Stimulated activated effector memory CD8-positive, alpha-beta T cell treated with anti-CD3 and anti-CD28 coated beads, Interleukin-12 subunit alpha, Interleukin-12 subunit beta, amount 100 ng/mL, for 72 hours (primary cell): ENCODE results near the gene OSMR.

ENCODE experiments used
- ATAC-seq: fragments of 150-1000 bp; cut with Tn5 transposase; 2 replicates; pipeline ENCODE4 v1.10.0; 2021
- DNase-seq, 2 donors: peaks; one replicate each; pipeline ENCODE4 v3.0.0; 2021 to 2022; ENCODE audit warnings: low spot score in 2 of 2
- H3K27ac Mint-ChIP-seq: one replicate; pipeline ENCODE4 v1.8.0; 2022; ENCODE audit warnings: mild to moderate bottlenecking, mixed read lengths
- H3K36me3 Mint-ChIP-seq: one replicate; pipeline ENCODE4 v1.8.0; 2022; ENCODE audit warnings: mild to moderate bottlenecking, mixed read lengths
- H3K4me1 Mint-ChIP-seq: one replicate; pipeline ENCODE4 v1.8.0; 2022; ENCODE audit warnings: mixed read lengths
- H3K4me3 Mint-ChIP-seq: one replicate; pipeline ENCODE4 v1.8.0; 2022; ENCODE audit warnings: mild to moderate bottlenecking, mixed read lengths
- H3K9me3 Mint-ChIP-seq: one replicate; pipeline ENCODE4 v1.8.0; 2022; ENCODE audit warnings: mixed read lengths

The OSMR gene

DNA sequence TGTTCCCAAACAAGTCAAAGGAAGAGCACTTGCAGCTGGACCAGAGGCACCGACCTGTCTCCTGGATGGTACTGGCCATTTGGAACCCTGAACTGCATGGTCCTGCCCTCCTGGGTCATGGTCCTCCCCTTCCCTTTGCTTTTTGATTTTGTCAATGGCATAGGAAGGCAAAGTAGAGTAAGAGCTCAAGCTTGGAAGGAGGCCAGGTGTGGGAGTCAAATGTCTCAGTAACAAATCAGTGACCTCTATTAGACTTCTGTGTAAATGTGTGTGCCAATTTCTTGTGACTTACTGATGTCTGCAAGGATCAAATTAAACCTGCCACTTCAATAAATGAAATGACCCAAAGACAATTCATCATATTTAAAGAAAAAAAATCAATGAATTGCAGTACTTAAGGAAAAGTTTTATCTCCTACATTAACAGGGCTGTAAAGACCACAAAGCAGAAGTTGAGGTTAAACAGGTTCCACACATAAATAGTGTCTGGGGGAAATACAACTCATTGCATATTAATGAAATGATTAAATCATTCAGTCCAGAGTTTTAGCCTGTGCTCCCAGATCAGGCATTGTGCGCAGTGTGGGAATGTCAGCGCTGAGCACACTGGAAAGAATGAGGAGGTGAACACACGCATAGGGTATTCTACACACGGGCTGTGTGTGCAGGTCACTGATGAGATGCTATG, 32.7 kb downstream of the OSMR start:
- Mint-ChIP-seq H3K4me3 (no peak overlapping the region), H3K36me3 (no peaks in the 10 kb centered on the region), H3K4me1 (no peaks in the 10 kb centered on the region), H3K27ac (no peak overlapping the region), H3K9me3 (no peaks in the 10 kb centered on the region)
- ATAC-seq (no peak), DNase-seq (no peak)

DNA sequence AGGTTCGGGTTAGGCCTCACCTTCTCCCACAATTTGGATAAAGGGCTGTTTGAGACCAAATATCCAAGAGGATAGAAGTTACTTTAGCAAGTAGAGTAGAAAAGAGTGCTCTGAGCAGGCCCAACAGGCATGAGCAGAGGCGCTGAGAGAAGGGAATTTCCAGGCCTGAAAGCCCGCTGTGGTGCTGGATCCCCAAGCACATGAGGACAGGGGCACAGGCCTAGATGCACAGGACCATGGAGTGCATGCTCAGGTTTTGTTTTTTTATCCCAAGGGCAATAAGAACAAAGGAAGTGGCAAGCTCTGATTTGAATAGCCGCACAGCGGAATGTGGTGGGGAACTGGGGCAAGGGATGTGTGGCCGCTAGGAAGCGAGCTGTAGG, 33.3 kb downstream of the OSMR start:
- no peaks in the 10 kb centered on the region for H3K4me1 Mint-ChIP-seq
- H3K9me3 Mint-ChIP-seq = no peaks in the 10 kb centered on the region

DNA sequence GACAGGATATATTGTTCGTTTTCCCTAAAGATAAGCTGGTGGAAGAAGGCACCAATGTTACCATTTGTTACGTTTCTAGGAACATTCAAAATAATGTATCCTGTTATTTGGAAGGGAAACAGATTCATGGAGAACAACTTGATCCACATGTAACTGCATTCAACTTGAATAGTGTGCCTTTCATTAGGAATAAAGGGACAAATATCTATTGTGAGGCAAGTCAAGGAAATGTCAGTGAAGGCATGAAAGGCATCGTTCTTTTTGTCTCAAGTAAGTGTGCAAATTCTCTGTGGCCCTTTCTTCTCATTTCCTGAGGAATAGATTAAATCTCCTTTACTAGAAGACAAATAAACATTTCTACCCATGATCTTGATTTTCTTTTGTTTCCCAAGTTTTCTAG, 38.0 kb downstream of the OSMR start:
- no peak for DNase-seq
- Mint-ChIP-seq H3K27ac (no peak overlapping the region), H3K4me1 (no peaks in the 10 kb centered on the region)

More for the DNA sequence above, 33.3 kb downstream of the OSMR start:
- no peak overlapping the region for H3K4me3 Mint-ChIP-seq
- DNase-seq (no peak), ATAC-seq (no peak)
- no peaks in the 10 kb centered on the region for H3K36me3 Mint-ChIP-seq
- no peak overlapping the region for H3K27ac Mint-ChIP-seq

DNA sequence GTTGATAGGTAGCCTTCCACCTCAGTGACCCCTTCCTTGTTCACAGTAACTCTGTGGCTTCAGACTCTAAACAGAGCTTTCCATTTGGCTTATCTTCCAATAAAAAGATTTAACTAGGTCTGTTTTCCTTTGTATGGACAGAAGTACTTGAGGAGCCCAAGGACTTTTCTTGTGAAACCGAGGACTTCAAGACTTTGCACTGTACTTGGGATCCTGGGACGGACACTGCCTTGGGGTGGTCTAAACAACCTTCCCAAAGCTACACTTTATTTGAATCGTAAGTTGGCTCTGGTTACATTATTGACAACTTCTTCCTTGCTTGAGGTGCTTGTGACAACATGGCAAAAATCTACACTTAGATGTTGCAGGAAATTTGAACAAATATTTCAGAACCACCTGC, 39.4 kb downstream of the OSMR start:
- ATAC-seq (no peak), DNase-seq (no peak)
- no peak overlapping the region for H3K4me3 Mint-ChIP-seq
- no peak overlapping the region for H3K27ac Mint-ChIP-seq
- no peaks in the 10 kb centered on the region for H3K4me1 Mint-ChIP-seq
- H3K9me3 Mint-ChIP-seq = no peaks in the 10 kb centered on the region
- H3K36me3 Mint-ChIP-seq = no peaks in the 10 kb centered on the region

More for the DNA sequence above, 38.0 kb downstream of the OSMR start:
- no peak overlapping the region for H3K4me3 Mint-ChIP-seq
- H3K9me3 Mint-ChIP-seq = no peaks in the 10 kb centered on the region
- no peak for ATAC-seq
- H3K36me3 Mint-ChIP-seq = no peaks in the 10 kb centered on the region

DNA sequence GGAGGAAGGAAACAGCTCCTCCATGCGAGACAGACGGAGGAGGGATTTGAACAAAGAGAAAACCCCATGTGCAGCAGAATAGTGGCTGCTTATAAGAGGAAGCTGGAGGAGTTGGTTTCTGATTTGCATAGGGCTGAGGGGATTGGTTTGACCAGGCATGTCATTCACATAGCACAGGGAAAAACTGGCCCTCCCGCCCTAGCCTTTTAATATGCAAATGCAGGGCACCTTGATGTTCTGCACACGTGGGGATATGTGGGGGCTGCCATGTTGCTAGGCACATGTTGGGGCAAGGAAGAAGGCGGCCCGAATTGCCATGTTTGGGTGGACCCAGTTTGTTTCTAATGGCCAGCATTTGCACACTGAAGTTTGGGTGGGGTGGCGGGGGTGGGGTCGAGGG, 42.2 kb downstream of the OSMR start:
- no peaks in the 10 kb centered on the region for H3K36me3 Mint-ChIP-seq
- no peaks in the 10 kb centered on the region for H3K4me1 Mint-ChIP-seq
- no peak overlapping the region for H3K4me3 Mint-ChIP-seq
- ATAC-seq = no peak
- H3K27ac Mint-ChIP-seq = no peak overlapping the region
- no peak for DNase-seq
- no peaks in the 10 kb centered on the region for H3K9me3 Mint-ChIP-seq

DNA sequence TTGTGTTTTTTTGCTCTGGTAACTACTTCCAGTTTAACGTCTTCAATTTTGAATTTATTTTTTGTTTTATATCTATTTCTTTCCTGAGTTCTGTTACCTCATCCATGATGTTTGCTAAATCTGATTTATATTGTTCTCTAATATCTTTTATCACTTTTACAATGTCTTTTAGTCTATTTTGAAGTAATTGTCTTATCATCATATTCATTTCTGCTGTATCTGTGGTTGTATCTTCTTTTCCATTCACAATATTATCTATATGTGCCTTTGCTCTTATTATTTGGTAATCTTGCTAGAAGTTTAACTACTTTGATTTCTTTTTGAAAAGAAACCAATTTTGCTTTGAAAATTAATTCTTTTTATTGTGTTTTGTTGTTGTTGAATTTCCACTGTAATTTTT, 43.6 kb downstream of the OSMR start:
- Mint-ChIP-seq H3K9me3 (no peaks in the 10 kb centered on the region), H3K4me1 (no peaks in the 10 kb centered on the region), H3K4me3 (no peak overlapping the region), H3K36me3 (no peaks in the 10 kb centered on the region), H3K27ac (no peak overlapping the region)
- DNase-seq (no peak), ATAC-seq (no peak)

DNA sequence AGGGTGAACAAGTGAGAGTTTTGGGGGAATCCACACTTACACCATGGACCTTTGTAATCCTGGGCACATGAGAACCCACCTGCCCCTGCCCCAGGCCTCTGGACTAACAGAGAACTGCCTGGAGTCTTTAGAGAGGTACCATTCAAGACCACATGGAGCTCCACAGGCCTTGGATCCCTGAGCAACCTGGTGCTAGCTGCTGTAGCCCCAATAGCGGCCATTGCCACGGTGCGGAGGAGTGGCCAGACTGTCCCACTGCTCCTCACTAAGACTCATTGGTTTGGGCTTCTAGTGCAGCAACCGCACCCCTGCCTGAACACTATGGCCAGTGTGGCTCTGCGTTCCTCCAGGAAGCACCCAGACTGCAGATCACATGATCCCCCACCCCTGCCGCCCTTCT, 45.8 kb downstream of the OSMR start:
- no peak overlapping the region for H3K4me3 Mint-ChIP-seq
- no peak for ATAC-seq
- H3K9me3 Mint-ChIP-seq = no peaks in the 10 kb centered on the region

DNA sequence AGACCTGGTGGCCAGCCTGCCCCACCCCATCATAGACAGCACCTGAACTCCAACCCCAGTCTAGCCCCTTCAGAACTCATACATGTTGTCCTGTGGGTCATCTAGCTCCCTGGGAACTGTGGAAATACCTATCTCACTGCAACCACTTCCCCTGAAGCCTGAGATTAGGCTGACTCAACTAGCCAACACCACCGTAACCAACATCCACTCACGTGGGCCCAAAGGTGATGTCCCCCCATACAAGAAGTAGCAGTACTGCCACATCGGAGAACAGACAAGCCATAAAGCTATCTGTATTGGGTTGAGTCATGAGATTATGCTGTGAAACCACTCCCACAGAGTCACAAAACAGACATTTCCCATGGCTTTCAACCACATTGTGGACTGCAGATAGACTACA, 46.6 kb downstream of the OSMR start:
- ATAC-seq = peak; percentile 37
- no peak overlapping the region for H3K4me3 Mint-ChIP-seq
- H3K36me3 Mint-ChIP-seq = no peaks in the 10 kb centered on the region
- no peaks in the 10 kb centered on the region for H3K4me1 Mint-ChIP-seq
- no peak for DNase-seq
- H3K9me3 Mint-ChIP-seq = peaks cover under 1% of the 10 kb centered on the region
- H3K27ac Mint-ChIP-seq = no peak overlapping the region

More for the DNA sequence above, 45.8 kb downstream of the OSMR start:
- Mint-ChIP-seq H3K36me3 (no peaks in the 10 kb centered on the region), H3K27ac (no peak overlapping the region), H3K4me1 (no peaks in the 10 kb centered on the region)
- DNase-seq = no peak

DNA sequence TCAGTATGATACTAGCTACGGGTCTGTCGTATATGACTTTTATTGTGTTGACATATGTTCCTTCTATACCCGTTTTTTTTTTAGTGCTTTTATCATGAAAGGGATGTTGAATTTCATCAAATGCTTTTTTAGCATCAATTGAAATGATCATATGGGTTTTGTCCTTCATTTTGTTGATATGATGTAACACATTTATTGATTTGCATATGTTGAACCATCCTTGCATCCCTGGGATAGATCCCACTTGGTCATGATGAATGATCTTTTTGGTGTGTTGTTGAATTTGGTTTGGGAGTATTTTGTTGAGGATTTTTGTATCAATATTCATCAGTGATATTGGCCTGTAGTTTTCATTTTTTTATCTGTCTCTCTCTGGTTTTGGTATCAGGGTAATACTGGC, 50.9 kb downstream of the OSMR start:
- Mint-ChIP-seq H3K36me3 (no peaks in the 10 kb centered on the region), H3K4me1 (no peaks in the 10 kb centered on the region), H3K4me3 (no peak overlapping the region), H3K27ac (no peak overlapping the region), H3K9me3 (peaks cover 3% of the 10 kb centered on the region)
- no peak for DNase-seq
- no peak for ATAC-seq

DNA sequence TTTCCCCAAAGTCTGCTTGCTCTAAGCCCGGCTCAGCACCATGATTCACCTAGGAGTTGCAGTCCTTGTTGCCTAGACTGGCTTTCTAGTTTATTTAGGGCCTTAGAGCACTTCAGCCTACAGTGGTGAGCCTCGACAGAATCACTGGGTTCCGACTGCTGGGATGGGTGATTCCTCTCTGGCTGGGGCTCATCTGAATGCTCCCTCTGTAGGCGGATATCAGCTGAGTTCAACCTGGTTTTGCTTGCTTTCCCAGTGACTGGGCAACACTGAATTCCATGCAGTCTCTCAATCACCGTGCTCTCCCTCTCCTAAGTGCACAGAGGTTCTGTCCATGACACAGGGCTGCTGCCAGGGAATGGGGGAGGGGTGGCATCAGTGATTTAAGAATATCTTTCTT, 54.1 kb downstream of the OSMR start:
- no peaks in the 10 kb centered on the region for H3K36me3 Mint-ChIP-seq
- H3K4me3 Mint-ChIP-seq = no peak overlapping the region
- H3K9me3 Mint-ChIP-seq = peaks cover 3% of the 10 kb centered on the region
- DNase-seq (no peak), ATAC-seq (no peak)
- no peaks in the 10 kb centered on the region for H3K4me1 Mint-ChIP-seq
- H3K27ac Mint-ChIP-seq = no peak overlapping the region

DNA sequence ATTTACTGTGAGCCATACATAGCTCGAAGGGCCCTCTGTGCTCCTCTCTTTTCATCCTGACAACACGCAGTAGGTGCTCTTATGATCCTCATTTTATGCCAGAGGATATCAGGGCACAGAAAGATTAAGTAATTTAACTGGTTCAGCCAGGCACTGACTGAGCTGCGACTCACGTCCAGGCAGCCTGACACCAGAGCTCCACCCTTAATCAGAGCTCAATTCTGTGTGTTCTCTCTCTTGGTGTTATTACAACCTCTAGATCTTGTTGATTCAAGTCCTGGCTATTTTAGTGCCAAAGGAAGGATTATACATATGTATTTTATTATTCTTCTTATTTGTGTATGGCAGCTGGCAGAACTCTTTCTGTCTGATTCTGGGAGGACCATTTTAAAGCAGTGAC, 59.7 kb downstream of the OSMR start:
- DNase-seq = no peak
- ATAC-seq = no peak
- Mint-ChIP-seq H3K4me3 (no peak overlapping the region), H3K4me1 (no peaks in the 10 kb centered on the region), H3K27ac (no peak overlapping the region), H3K36me3 (no peaks in the 10 kb centered on the region), H3K9me3 (peaks cover 7% of the 10 kb centered on the region)

DNA sequence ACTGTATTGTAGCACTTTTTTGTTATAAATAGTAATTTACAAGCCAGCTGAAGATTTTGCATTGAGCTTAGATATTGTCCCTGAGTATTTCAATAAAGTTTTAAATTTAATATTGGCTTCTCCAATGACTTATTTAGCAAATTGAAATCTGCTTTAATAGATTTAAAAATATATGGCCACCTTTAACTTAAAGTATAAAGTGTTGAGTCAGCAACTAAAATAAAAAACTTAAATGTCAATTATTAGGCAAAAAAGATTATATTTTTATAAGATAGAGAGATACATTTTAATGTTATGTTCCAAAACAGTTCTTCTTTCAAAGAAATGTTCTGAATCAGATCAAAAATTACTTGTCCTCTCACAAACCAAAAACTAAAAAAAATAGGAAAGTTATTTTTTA, 60.7 kb downstream of the OSMR start:
- Mint-ChIP-seq H3K27ac (no peak overlapping the region), H3K9me3 (peaks cover 7% of the 10 kb centered on the region), H3K36me3 (no peaks in the 10 kb centered on the region), H3K4me3 (no peak overlapping the region), H3K4me1 (no peaks in the 10 kb centered on the region)
- DNase-seq (no peak), ATAC-seq (no peak)

DNA sequence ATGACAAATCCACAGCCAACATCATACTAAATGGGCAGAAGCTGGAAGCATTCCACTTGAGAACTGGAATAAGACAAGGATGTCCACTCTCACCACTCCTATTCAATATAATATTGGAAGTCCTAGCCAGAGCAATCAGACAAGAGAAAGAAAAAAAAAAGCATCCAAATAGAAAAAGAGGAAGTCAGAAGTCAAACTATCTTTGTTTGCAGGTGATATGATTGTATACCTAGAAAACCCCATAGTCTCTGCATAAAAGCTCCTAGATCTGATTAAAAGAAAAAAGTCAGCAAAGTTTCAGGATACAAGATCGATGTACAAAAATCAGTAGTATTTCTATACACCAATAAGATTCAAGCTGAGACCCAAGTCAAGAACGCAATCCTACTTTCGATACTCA, 66.1 kb downstream of the OSMR start:
- Mint-ChIP-seq H3K4me1 (no peaks in the 10 kb centered on the region), H3K9me3 (peaks cover 7% of the 10 kb centered on the region), H3K4me3 (no peak overlapping the region), H3K36me3 (no peaks in the 10 kb centered on the region), H3K27ac (no peak overlapping the region)
- no peak for ATAC-seq
- DNase-seq = no peak

DNA sequence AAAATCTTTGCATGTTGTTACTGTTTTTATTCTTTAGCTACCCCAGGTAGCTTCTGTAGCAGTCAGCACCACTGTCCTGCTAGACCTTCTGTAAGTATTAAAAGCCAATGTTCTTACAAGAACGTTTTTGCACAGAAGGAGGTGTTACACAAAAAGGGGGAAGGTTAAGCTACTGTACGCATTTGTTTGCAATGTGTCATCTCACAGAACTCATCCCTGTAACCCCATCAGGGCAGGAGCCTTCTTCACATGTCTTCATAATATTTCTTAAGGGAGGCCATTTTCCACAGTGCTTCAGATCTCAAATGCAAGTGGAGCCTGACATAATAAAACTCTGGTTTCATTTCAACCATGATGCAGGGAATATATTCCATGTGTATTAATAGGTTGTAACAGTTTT, 67.9 kb downstream of the OSMR start:
- no peak for DNase-seq
- Mint-ChIP-seq H3K4me1 (no peaks in the 10 kb centered on the region), H3K4me3 (no peak overlapping the region)

DNA sequence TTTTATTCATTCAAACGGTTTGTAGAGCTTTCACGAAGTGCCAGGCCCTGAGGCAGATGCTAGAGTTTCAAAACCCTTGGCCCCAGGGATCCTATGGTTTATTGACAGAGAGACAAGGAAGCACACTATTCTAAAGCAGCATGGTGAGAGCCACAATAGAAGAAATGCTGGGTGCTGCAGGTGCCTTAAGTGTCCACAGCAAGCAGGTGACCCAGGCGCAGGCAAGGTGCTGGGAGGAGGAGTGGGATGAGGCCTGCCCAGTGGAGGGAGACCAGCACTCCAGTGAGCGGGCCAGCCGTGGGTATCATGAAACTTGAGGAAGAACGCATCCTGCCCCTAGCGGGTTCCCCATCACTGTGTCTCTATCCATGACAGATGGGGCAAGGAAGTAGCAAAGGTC, 71.0 kb downstream of the OSMR start:
- Mint-ChIP-seq H3K4me3 (no peak overlapping the region), H3K9me3 (no peaks in the 10 kb centered on the region), H3K4me1 (no peaks in the 10 kb centered on the region), H3K27ac (no peak overlapping the region), H3K36me3 (no peaks in the 10 kb centered on the region)
- DNase-seq (no peak), ATAC-seq (no peak)

More for the DNA sequence above, 67.9 kb downstream of the OSMR start:
- no peak for ATAC-seq
- Mint-ChIP-seq H3K27ac (no peak overlapping the region), H3K36me3 (no peaks in the 10 kb centered on the region), H3K9me3 (peaks cover 7% of the 10 kb centered on the region)

DNA sequence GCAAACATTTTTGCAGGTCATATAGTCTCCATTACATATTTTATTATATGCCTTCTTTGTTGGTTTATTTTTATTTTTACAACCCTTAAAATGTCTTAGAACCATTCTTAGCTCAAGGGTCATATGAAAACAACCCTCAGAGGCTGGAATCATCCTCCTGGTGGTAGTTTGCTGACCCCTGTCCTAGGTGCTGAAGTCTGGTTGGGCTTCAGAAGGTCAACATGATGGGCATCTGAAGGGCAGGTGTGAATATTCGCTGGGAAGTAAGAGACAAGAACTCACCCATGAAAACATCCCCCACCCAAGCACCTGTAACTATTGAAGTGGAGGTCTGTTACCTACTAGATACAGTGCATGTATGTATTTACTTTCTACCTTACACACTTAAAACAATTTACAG, 75.4 kb downstream of the OSMR start:
- DNase-seq (no peak), ATAC-seq (no peak)
- Mint-ChIP-seq H3K36me3 (no peaks in the 10 kb centered on the region), H3K9me3 (no peaks in the 10 kb centered on the region), H3K27ac (no peak overlapping the region), H3K4me3 (no peak overlapping the region), H3K4me1 (no peaks in the 10 kb centered on the region)

DNA sequence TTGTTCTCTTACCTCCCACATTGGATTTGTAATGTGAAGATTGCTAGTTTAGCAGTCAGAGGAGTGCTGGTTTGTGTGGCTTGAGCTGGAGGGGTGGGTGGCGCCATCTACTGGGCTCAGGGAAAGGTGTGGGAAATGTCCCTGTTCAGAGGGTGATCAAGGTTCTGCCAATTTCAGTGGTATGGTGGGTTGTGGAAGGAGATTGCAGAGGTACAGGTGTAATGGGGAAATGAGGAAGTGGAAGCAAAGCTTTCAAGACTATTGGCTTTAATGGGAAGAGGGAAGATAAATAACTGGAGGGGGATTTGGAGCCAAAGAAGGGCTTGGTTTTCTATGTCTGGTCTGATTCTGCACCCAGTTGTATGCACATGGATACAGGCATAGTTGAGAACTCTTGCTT, 76.4 kb downstream of the OSMR start:
- DNase-seq (peak in 1 of 2 donors; percentile 68), ATAC-seq (peak; percentile 79)
- Mint-ChIP-seq H3K36me3 (no peaks in the 10 kb centered on the region), H3K9me3 (no peaks in the 10 kb centered on the region), H3K4me3 (no peak overlapping the region), H3K27ac (no peak overlapping the region), H3K4me1 (no peaks in the 10 kb centered on the region)
